OCI-LY1 (cell line): ENCODE results near the gene SNTG2.

ENCODE experiments used
- EZH2 ChIP-seq: fragments of 200-600 bp; sonication (generic), shearing (Covaris generic); IDR thresholded peaks from 2 replicates; pipeline ENCODE4 v1.8.0; 2017; ENCODE audit warnings: borderline replicate concordance, mixed run types, mild to moderate bottlenecking, antibody characterized with exemption, low read length, moderate library complexity, mixed read lengths
- TF ChIP-seq, protein P1 (sequence below): fragments of 200-600 bp; sonication (generic), shearing (Covaris generic); IDR thresholded peaks from 2 replicates; pipeline ENCODE4 v1.5.1; 2017; ENCODE audit warnings: mild to moderate bottlenecking, antibody characterized with exemption, low read length, moderate library complexity, mixed read lengths

- TF ChIP-seq, protein P1, sequence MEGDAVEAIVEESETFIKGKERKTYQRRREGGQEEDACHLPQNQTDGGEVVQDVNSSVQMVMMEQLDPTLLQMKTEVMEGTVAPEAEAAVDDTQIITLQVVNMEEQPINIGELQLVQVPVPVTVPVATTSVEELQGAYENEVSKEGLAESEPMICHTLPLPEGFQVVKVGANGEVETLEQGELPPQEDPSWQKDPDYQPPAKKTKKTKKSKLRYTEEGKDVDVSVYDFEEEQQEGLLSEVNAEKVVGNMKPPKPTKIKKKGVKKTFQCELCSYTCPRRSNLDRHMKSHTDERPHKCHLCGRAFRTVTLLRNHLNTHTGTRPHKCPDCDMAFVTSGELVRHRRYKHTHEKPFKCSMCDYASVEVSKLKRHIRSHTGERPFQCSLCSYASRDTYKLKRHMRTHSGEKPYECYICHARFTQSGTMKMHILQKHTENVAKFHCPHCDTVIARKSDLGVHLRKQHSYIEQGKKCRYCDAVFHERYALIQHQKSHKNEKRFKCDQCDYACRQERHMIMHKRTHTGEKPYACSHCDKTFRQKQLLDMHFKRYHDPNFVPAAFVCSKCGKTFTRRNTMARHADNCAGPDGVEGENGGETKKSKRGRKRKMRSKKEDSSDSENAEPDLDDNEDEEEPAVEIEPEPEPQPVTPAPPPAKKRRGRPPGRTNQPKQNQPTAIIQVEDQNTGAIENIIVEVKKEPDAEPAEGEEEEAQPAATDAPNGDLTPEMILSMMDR, result no peak
- TF ChIP-seq EZH2, result no peak
These were observed 6.8 kb upstream of the SNTG2 start for GRCh38 chr2:943821-944220.
